ENCODE results near the gene ANKRD13A. TPM values are rescaled to one million over a fixed set of nuclear protein-coding genes. Genes with fewer than 3 reads are reported as not detected.
"Not testable (repeated sequence)": the region's sequence is repeated elsewhere in the genome, so short reads cannot be mapped to it uniquely, and the experiment has no call there.

ANKRD13A gene
- total RNA-seq, 1 donor from 2014 or later = 36.9 TPM

DNA sequence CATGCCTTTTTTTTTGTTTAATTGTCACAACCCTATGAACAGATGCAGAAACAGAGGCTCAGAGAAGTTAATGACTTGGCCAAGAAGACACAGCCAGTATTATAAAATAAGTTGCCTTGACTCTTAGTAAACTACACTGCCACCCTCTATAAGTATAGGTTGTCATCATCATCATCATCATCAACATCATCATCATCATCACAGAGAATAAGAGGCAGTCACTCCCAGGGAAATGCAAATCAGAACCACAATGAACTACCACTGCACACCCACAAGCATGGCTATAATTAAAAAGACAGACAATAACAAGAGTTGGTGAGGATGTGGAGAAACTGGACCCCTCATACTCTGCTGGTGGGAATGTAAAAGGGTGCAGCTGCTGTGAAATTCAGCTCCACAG lies 72.3 kb downstream of the ANKRD13A start:
- no peak overlapping the region for H3K4me3 ChIP-seq (ENCODE audit: low read depth, low read length)
- H3K27me3 ChIP-seq (ENCODE audit: control insufficient read depth, insufficient read depth, low read length) = peaks cover 2% of the 10 kb centered on the region
- TF ChIP-seq, protein P1, sequence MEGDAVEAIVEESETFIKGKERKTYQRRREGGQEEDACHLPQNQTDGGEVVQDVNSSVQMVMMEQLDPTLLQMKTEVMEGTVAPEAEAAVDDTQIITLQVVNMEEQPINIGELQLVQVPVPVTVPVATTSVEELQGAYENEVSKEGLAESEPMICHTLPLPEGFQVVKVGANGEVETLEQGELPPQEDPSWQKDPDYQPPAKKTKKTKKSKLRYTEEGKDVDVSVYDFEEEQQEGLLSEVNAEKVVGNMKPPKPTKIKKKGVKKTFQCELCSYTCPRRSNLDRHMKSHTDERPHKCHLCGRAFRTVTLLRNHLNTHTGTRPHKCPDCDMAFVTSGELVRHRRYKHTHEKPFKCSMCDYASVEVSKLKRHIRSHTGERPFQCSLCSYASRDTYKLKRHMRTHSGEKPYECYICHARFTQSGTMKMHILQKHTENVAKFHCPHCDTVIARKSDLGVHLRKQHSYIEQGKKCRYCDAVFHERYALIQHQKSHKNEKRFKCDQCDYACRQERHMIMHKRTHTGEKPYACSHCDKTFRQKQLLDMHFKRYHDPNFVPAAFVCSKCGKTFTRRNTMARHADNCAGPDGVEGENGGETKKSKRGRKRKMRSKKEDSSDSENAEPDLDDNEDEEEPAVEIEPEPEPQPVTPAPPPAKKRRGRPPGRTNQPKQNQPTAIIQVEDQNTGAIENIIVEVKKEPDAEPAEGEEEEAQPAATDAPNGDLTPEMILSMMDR (IDR thresholded peaks at IDR 0.05; ENCODE audit: insufficient read depth, low read length, severe bottlenecking) = no peak
- no peak for FAIRE-seq
- DNase-seq (ENCODE audit: low read depth) = no peak
- no peaks in the 10 kb centered on the region for H3K36me3 ChIP-seq (ENCODE audit: control insufficient read depth, insufficient read depth, low read length)

DNA sequence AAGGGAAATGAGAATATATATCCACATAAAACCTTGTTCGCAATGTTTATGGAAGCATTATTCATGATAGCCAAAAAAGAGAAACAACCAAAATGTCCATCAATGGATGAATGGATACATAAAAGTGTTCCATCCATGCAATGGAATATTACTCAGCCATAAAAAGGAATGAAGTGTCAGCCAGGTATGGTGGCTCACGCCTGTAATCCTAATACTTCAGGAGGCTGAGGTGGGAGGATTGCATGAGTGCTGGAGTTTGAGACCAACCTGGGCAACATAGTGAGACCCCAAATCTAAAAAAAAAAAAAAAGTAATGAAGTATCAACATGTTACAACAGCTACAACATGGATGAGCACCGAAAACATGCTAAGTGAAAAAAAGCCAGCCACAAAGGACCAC lies 72.7 kb downstream of the ANKRD13A start:
- TF ChIP-seq, protein P1 (IDR thresholded peaks at IDR 0.05; ENCODE audit: insufficient read depth, low read length, severe bottlenecking) = no peak
- DNase-seq (ENCODE audit: low read depth) (no peak), FAIRE-seq (no peak)
- Histone ChIP-seq H3K27me3 (ENCODE audit: control insufficient read depth, insufficient read depth, low read length) (peaks cover 2% of the 10 kb centered on the region), H3K36me3 (ENCODE audit: control insufficient read depth, insufficient read depth, low read length) (no peaks in the 10 kb centered on the region), H3K4me3 (ENCODE audit: low read depth, low read length) (no peak overlapping the region)

DNA sequence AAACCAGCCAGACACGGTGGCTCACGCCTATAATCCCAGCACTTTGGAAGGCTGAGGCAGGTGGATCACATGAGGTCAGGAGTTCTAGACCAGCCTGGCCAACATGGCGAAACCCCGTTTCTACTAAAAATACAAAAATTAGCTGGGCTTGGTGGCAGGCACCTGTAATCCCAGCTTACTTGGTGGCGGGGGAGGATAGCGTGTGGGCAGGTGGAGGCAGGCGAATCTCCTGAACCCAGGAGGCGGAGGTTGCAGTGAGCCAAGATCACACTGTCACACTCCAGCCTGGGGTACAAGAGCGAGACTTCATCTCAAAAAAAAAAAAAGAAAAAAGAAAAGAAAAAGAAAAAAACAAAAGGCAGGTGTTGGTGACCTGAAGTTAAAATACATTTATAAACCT lies 73.4 kb downstream of the ANKRD13A start:
- not testable (repeated sequence) for H3K36me3 ChIP-seq (ENCODE audit: control insufficient read depth, insufficient read depth, low read length); DNase-seq (ENCODE audit: low read depth); H3K27me3 ChIP-seq (ENCODE audit: control insufficient read depth, insufficient read depth, low read length); H3K4me3 ChIP-seq (ENCODE audit: low read depth, low read length); FAIRE-seq

DNA sequence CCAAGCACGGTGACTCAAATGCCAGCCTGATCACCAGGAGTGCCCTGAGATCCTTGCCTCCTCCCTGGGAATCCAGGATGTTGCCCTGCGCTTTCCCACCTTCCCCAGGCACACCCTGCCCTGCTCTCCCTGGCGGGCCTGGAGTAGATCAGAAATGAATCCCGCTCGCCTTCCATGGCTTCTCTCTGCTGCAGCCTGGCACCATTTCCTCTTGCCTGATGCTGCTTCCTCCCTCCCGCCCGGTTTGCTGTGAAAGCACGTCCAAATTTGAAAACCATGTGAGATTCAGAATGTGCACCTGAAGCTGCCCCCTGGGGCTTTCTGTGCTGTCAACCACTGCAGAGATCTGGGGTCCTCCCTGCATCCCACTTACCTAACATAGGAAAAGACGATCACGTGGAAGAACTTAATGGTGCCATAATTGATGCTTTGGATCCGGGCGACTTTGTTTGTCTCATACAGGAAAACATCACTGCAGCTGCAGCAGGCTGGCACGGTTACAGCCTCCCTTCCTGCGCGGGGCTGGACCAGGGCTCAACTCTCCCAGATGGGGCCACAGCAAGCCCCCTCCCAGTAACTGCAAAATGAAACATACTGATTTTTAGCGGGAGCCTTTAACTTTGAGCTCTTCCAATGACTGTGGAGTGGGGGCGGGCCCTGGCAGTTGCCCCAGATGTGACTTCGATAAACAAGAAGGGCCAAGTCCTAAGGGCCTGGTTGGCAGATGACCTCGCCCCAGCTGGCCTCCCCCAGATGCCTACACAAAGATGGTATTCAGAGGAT lies 74.0 kb downstream of the ANKRD13A start:
- TF ChIP-seq, protein P1 (IDR thresholded peaks at IDR 0.05; ENCODE audit: insufficient read depth, low read length, severe bottlenecking) = no peak
- no peak for DNase-seq (ENCODE audit: low read depth)
- H3K27me3 ChIP-seq (ENCODE audit: control insufficient read depth, insufficient read depth, low read length) = peaks cover 2% of the 10 kb centered on the region
- H3K4me3 ChIP-seq (ENCODE audit: low read depth, low read length) = no peak overlapping the region
- FAIRE-seq = no peak
- no peaks in the 10 kb centered on the region for H3K36me3 ChIP-seq (ENCODE audit: control insufficient read depth, insufficient read depth, low read length)

DNA sequence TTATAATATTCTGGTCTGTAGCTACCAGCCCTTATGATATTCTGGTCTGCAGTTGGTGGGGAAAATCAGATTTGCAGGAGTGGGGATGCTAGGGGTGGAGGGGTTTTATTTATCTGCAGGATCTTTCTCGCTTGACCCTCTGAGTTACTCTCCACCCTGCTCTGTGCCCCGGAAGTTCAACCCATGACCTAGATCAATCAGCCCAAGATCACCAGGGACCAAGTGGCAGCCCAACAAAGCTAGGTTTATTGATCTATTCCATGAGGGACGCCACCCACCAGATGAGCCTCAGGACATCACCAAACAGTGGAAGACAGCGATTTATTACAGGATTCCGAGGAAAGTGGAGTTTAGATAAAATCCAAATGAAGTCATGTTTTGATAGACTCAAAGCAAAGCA lies 74.9 kb downstream of the ANKRD13A start:
- no peak overlapping the region for H3K4me3 ChIP-seq (ENCODE audit: low read depth, low read length)
- no peak for FAIRE-seq
- H3K36me3 ChIP-seq (ENCODE audit: control insufficient read depth, insufficient read depth, low read length) = no peaks in the 10 kb centered on the region
- peaks cover 2% of the 10 kb centered on the region for H3K27me3 ChIP-seq (ENCODE audit: control insufficient read depth, insufficient read depth, low read length)
- TF ChIP-seq, protein P1 (IDR thresholded peaks at IDR 0.05; ENCODE audit: insufficient read depth, low read length, severe bottlenecking) = no peak
- no peak for DNase-seq (ENCODE audit: low read depth)

DNA sequence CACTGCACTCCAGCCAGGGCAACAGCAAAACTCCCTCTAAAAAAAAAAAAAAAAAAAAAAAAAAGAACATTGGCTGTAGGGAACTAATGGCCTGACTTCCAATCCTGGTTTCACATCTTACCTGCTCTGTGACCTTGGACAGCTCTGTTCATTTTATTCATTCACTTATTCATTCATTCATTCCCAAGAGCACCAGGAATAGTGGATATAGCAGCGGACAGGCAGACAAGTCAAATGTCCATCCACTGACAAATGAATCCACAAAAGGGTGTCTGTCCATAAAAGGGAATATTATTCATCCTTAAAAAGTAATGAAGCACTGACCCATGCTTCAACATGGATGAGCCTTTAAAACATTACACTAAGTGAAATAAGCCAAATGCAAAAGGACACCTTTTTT lies 76.7 kb downstream of the ANKRD13A start:
- no peak overlapping the region for H3K4me3 ChIP-seq (ENCODE audit: low read depth, low read length)
- H3K36me3 ChIP-seq (ENCODE audit: control insufficient read depth, insufficient read depth, low read length) = no peaks in the 10 kb centered on the region
- FAIRE-seq = no peak
- TF ChIP-seq, protein P1 (IDR thresholded peaks at IDR 0.05; ENCODE audit: insufficient read depth, low read length, severe bottlenecking) = no peak
- peaks cover 2% of the 10 kb centered on the region for H3K27me3 ChIP-seq (ENCODE audit: control insufficient read depth, insufficient read depth, low read length)
- no peak for DNase-seq (ENCODE audit: low read depth)
